HepG2 (cell line): ENCODE data around the gene NGDN. TPM values are rescaled to one million over a fixed set of nuclear protein-coding genes. Genes with fewer than 3 reads are reported as not detected.

Source experiments
- CBFB ChIP-seq: sonication (generic); formaldehyde crosslinking; IDR thresholded peaks from 2 replicates; pipeline ENCODE4 v1.4.0; 2020; ENCODE audit warnings: missing genetic modification reagents
- HOMEZ ChIP-seq: IDR thresholded peaks from 2 replicates; pipeline ENCODE4 v1.6.1; 2016; ENCODE audit warnings: low read depth
- JUNB ChIP-seq: sonication (generic); formaldehyde crosslinking; IDR thresholded peaks from 2 replicates; pipeline ENCODE4 v1.8.0; 2022; ENCODE audit warnings: missing genetic modification reagents, mild to moderate bottlenecking, borderline replicate concordance
- MAFG ChIP-seq: sonication (generic); formaldehyde crosslinking; IDR thresholded peaks from 2 replicates; pipeline ENCODE4 v1.5.1; 2020; ENCODE audit warnings: mild to moderate bottlenecking, missing genetic modification reagents
- REST ChIP-seq, 2 experiments: IDR thresholded peaks; 2 replicates each; pipeline ENCODE4 v1.6.1; 2011 to 2012; ENCODE audit warnings: low read length in 2 of 2, borderline replicate concordance in 1 of 2, low read depth in 1 of 2, mild to moderate bottlenecking in 1 of 2, moderate library complexity in 1 of 2
- TAF15 ChIP-seq: fragments of 200-400 bp; formaldehyde crosslinking; IDR thresholded peaks from one replicate; pipeline ENCODE4 v1.6.1; 2018; ENCODE audit warnings: mild to moderate bottlenecking, low read depth, low read length; ENCODE audit not compliant: poor library complexity, severe bottlenecking
- TRIM22 ChIP-seq: fragments of 450-650 bp; IDR thresholded peaks from 2 replicates; pipeline ENCODE4 v1.6.1; 2017
- UBTF ChIP-seq: sonication (generic); formaldehyde crosslinking; IDR thresholded peaks from 2 replicates; pipeline ENCODE4 v1.4.0; 2020; ENCODE audit warnings: mild to moderate bottlenecking, missing genetic modification reagents
- YEATS2 ChIP-seq: sonication (generic); formaldehyde crosslinking; IDR thresholded peaks from 2 replicates; pipeline ENCODE4 v1.4.0; 2020; ENCODE audit warnings: missing genetic modification reagents, borderline replicate concordance
- ZNF274 ChIP-seq: sonication (generic); formaldehyde crosslinking; IDR thresholded peaks from 2 replicates; pipeline ENCODE4 v1.5.1; 2020; ENCODE audit warnings: mild to moderate bottlenecking, missing genetic modification reagents
- ZNF280D ChIP-seq: sonication (generic); formaldehyde crosslinking; IDR thresholded peaks from 2 replicates; pipeline ENCODE4 v1.5.1; 2020; ENCODE audit warnings: mild to moderate bottlenecking, missing genetic modification reagents
- ZNF512B ChIP-seq: sonication (generic); formaldehyde crosslinking; IDR thresholded peaks from 2 replicates; pipeline ENCODE4 v1.5.1; 2020; ENCODE audit warnings: missing genetic modification reagents, mild to moderate bottlenecking, borderline replicate concordance
- polyA plus RNA-seq, 8 experiments: library from polyadenylated mRNA; depleted of rRNA in 3 of 8; stranded (reverse) in 7 of 8; unstranded in 1 of 8; fragments of >200 nt; fragmentation: Illumina TruSeq in 4 of 8; extraction: Trizol in 4 of 8; gene quantifications; 2 replicates each; pipeline versions ENCODE4 v1.2.1 to v1.2.3, GENCODE V29; 2011 to 2016; ENCODE audit warnings: low read depth in 4 of 8, missing spikeins in 1 of 8, mixed read lengths in 1 of 8; ENCODE audit not compliant: insufficient read depth in 1 of 8
- total RNA-seq, 5 experiments: library from RNA; depleted of rRNA; stranded (reverse); fragments of >200 nt; fragmentation: Illumina TruSeq; extraction: Trizol; gene quantifications; 2 replicates each; pipeline ENCODE4 v1.2.3, GENCODE V29; 2016; ENCODE audit warnings: low read depth in 1 of 5

The NGDN gene
- total and polyA plus RNA-seq, 2 of the 13 experiments (the other 11 are each of a cell fraction or from before 2014, with no cell fraction given): 154 to 216 TPM

- TF ChIP-seq ZNF280D (CRISPR knock-in tag) (peak; percentile 33; the same call in 1 of the 2 replicates), UBTF (no peak), JUNB (CRISPR knock-in tag) (peak; percentile 62; the same call in 1 of the 2 replicates), HOMEZ (CRISPR knock-in tag) (peak; percentile 84; the same call in 1 of the 2 replicates), TRIM22 (no peak), MAFG (no peak), YEATS2 (CRISPR knock-in tag) (peak; percentile 36; the same call in 1 of the 2 replicates), ZNF512B (CRISPR knock-in tag) (peak; percentile 32; the same call in 1 of the 2 replicates), CBFB (CRISPR knock-in tag) (no peak; the same call in 1 of the 2 replicates), ZNF274 (CRISPR knock-in tag) (no peak), TAF15 (no peak), REST (IDR thresholded peaks at IDR 0.05; ENCODE audit: borderline replicate concordance in 1 of 2, low read depth in 1 of 2, low read length in 2 of 2) (no peak)
Observed at GRCh38 chr14:23492618-23493272, 23.2 kb downstream of the NGDN start (continued).
